OCI-LY1 (cell line): ENCODE data around the gene SLC9C2.
"Not testable (repeated sequence)": the region's sequence is repeated elsewhere in the genome, so short reads cannot be mapped to it uniquely, and the experiment has no call there.

Source experiments
- H2AFZ ChIP-seq: fragments of 200-600 bp; sonication (generic), shearing (Covaris generic); 2 replicates; pipeline ENCODE4 v1.6.0; 2014; ENCODE audit warnings: antibody characterized with exemption, mild to moderate bottlenecking, low read length
- H3F3A ChIP-seq: fragments of 200-600 bp; sonication (generic), shearing (Covaris generic); 2 replicates; pipeline ENCODE4 v1.6.0; 2014; ENCODE audit warnings: mild to moderate bottlenecking, antibody characterized with exemption, low read length, moderate library complexity; ENCODE audit not compliant: insufficient read depth
- H3K27ac ChIP-seq: fragments of 200-600 bp; sonication (generic); 2 replicates; pipeline ENCODE4 v1.5.1; 2014; ENCODE audit warnings: low read length, mixed run types, mild to moderate bottlenecking, low read depth; ENCODE audit not compliant: poor library complexity, severe bottlenecking
- H3K27me3 ChIP-seq: fragments of 200-600 bp; sonication (generic); 2 replicates; pipeline ENCODE4 v1.6.0; 2014; ENCODE audit warnings: antibody characterized with exemption, mild to moderate bottlenecking, low read length, moderate library complexity; ENCODE audit not compliant: insufficient read depth
- H3K36me3 ChIP-seq: fragments of 200-600 bp; sonication (generic); 2 replicates; pipeline ENCODE4 v1.6.1; 2014; ENCODE audit warnings: mild to moderate bottlenecking, antibody characterized with exemption, low read length, moderate library complexity, mixed read lengths; ENCODE audit not compliant: insufficient read depth
- H3K4me1 ChIP-seq: fragments of 200-600 bp; sonication (generic); 2 replicates; pipeline ENCODE4 v1.5.1; 2014; ENCODE audit warnings: mild to moderate bottlenecking, low read length, moderate library complexity; ENCODE audit not compliant: insufficient read depth, severe bottlenecking
- H3K4me2 ChIP-seq: fragments of 200-600 bp; sonication (generic), shearing (Covaris generic); 2 replicates; pipeline ENCODE4 v1.6.1; 2014; ENCODE audit warnings: low read length
- H3K4me3 ChIP-seq: fragments of 200-600 bp; sonication (generic); 2 replicates; pipeline ENCODE4 v1.5.1; 2014; ENCODE audit warnings: low read length, low read depth, mild to moderate bottlenecking, mixed read lengths; ENCODE audit not compliant: poor library complexity, severe bottlenecking
- H3K79me2 ChIP-seq: fragments of 200-600 bp; shearing (Covaris generic); 2 replicates; pipeline ENCODE4 v1.6.1; 2016; ENCODE audit warnings: mixed run types, low read length, mixed read lengths; ENCODE audit not compliant: insufficient read depth
- H3K9ac ChIP-seq: fragments of 200-600 bp; sonication (generic), shearing (Covaris generic); 2 replicates; pipeline ENCODE4 v1.6.1; 2014; ENCODE audit warnings: mild to moderate bottlenecking, low read length, mixed read lengths
- H3K9me2 ChIP-seq: fragments of 200-600 bp; sonication (generic), shearing (Covaris generic); 2 replicates; pipeline ENCODE4 v1.6.1; 2014; ENCODE audit warnings: low read depth, mild to moderate bottlenecking, low read length, mixed read lengths
- H3K9me3 ChIP-seq: fragments of 200-600 bp; shearing (Covaris generic); 2 replicates; pipeline ENCODE4 v1.6.1; 2014; ENCODE audit warnings: low read length, mixed read lengths
- H4K20me1 ChIP-seq: fragments of 200-600 bp; sonication (generic), shearing (Covaris generic); 2 replicates; pipeline ENCODE4 v1.6.0; 2016; ENCODE audit warnings: mild to moderate bottlenecking, low read length; ENCODE audit not compliant: insufficient read depth
- EZH2 ChIP-seq: fragments of 200-600 bp; sonication (generic), shearing (Covaris generic); IDR thresholded peaks from 2 replicates; pipeline ENCODE4 v1.8.0; 2017; ENCODE audit warnings: borderline replicate concordance, mixed run types, mild to moderate bottlenecking, antibody characterized with exemption, low read length, moderate library complexity, mixed read lengths
- TF ChIP-seq, protein P1 (sequence below): fragments of 200-600 bp; sonication (generic), shearing (Covaris generic); IDR thresholded peaks from 2 replicates; pipeline ENCODE4 v1.5.1; 2017; ENCODE audit warnings: mild to moderate bottlenecking, antibody characterized with exemption, low read length, moderate library complexity, mixed read lengths

The SLC9C2 gene

DNA sequence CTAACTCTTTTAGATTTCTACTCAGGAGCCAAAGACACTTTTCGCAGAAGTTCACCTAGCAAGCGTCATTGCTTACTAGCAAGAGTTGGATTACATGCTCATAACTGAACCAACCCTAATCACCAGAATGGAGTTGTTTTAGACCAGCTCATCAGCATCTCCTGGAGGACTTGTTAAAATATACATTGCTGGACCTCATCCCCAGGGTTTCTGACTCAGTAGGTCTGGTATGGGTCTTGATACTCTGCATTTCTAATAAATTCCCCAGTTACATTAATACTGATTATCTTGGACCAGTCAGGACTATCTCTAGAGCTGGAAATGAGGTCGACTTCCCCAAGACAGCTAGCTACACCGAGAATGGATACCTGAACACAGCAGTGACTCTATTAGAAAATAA lies 135.4 kb downstream of the SLC9C2 start:
- no peak overlapping the region for H3K9ac ChIP-seq
- no peak overlapping the region for H3K27ac ChIP-seq
- H3K9me3 ChIP-seq = peaks cover 11% of the 10 kb centered on the region; the same call in 1 of the 2 replicates
- H3F3A ChIP-seq = no peaks in the 10 kb centered on the region
- H3K9me2 ChIP-seq = no peaks in the 10 kb centered on the region
- TF ChIP-seq, protein P1, sequence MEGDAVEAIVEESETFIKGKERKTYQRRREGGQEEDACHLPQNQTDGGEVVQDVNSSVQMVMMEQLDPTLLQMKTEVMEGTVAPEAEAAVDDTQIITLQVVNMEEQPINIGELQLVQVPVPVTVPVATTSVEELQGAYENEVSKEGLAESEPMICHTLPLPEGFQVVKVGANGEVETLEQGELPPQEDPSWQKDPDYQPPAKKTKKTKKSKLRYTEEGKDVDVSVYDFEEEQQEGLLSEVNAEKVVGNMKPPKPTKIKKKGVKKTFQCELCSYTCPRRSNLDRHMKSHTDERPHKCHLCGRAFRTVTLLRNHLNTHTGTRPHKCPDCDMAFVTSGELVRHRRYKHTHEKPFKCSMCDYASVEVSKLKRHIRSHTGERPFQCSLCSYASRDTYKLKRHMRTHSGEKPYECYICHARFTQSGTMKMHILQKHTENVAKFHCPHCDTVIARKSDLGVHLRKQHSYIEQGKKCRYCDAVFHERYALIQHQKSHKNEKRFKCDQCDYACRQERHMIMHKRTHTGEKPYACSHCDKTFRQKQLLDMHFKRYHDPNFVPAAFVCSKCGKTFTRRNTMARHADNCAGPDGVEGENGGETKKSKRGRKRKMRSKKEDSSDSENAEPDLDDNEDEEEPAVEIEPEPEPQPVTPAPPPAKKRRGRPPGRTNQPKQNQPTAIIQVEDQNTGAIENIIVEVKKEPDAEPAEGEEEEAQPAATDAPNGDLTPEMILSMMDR = no peak
- no peak for TF ChIP-seq EZH2
- no peak overlapping the region for H3K4me2 ChIP-seq
- no peak overlapping the region for H3K4me3 ChIP-seq
- peaks cover 13% of the 10 kb centered on the region; the same call in 1 of the 2 replicates for H3K36me3 ChIP-seq
- H2AFZ ChIP-seq = no peak overlapping the region
- H3K4me1 ChIP-seq = no peaks in the 10 kb centered on the region
- no peaks in the 10 kb centered on the region for H4K20me1 ChIP-seq
- H3K27me3 ChIP-seq = no peaks in the 10 kb centered on the region
- H3K79me2 ChIP-seq = no peaks in the 10 kb centered on the region

DNA sequence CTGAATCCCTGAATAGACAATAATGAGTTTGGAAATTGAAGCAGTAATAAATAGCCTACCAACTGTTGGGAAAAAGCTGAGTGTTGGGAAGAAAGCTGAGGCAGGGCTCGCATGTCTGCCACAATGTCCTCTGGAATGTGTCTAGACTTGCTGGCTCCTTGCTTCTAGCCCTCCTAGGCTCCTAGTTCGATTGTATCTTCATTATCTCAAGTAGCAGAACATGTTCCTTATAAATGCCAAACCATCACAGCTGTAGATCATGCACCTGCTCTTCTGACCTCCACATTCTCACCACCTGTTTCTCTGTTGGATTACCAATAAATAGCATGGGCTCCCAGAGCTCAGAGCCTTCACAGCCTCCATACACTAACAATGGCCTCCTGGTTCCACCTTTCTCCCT lies 138.7 kb downstream of the SLC9C2 start:
- not testable (repeated sequence) for H3K9me3 ChIP-seq, H3K4me3 ChIP-seq, H3K9ac ChIP-seq, H3K27ac ChIP-seq, H3K27me3 ChIP-seq, H3K4me1 ChIP-seq, H3K4me2 ChIP-seq, H2AFZ ChIP-seq, H3K79me2 ChIP-seq, H3K9me2 ChIP-seq, H3F3A ChIP-seq, H4K20me1 ChIP-seq
- peaks cover 21% of the 10 kb centered on the region for H3K36me3 ChIP-seq

- not testable (repeated sequence) for H3K9me2 ChIP-seq, H3K27me3 ChIP-seq, H3K4me3 ChIP-seq, H4K20me1 ChIP-seq, H3K4me1 ChIP-seq, H3K4me2 ChIP-seq, H3K9ac ChIP-seq, H3K27ac ChIP-seq, H2AFZ ChIP-seq, H3K79me2 ChIP-seq, H3F3A ChIP-seq, H3K9me3 ChIP-seq
- peaks cover 21% of the 10 kb centered on the region for H3K36me3 ChIP-seq
Measured at GRCh38 chr1:173462666-173463065, 140.2 kb downstream of the SLC9C2 start.

- Histone ChIP-seq H4K20me1 (no peaks in the 10 kb centered on the region), H3K27me3 (no peaks in the 10 kb centered on the region), H3K9me3 (0 out of 2 replicates have a peak, but pooled peaks cover 4% of the 10 kb centered on the region), H3K4me1 (no peaks in the 10 kb centered on the region), H3K4me3 (no peak overlapping the region), H3K27ac (no peak overlapping the region), H2AFZ (no peak overlapping the region), H3K79me2 (no peaks in the 10 kb centered on the region), H3K9ac (no peak overlapping the region), H3F3A (no peaks in the 10 kb centered on the region), H3K4me2 (no peak overlapping the region), H3K9me2 (no peaks in the 10 kb centered on the region), H3K36me3 (peaks cover 21% of the 10 kb centered on the region)
- TF ChIP-seq EZH2 = no peak
- TF ChIP-seq, protein P1 = no peak
Measured at GRCh38 chr1:173459885-173460284, 143.0 kb downstream of the SLC9C2 start.
